Effector memory CD8-positive, alpha-beta T cell (primary cell): ENCODE measurements around the gene IFITM1.
A peak's percentile ranks its signal among the peaks of the same experiment; 100 is the strongest.
"Not testable (repeated sequence)": the region's sequence is repeated elsewhere in the genome, so short reads cannot be mapped to it uniquely, and the experiment has no call there.

Experiments
- ATAC-seq: fragments of 150-1000 bp; cut with Tn5 transposase; replicated peaks from 2 replicates; pipeline ENCODE4 v1.10.0; 2021; ENCODE audit warnings: mild to moderate bottlenecking, moderate library complexity
- DNase-seq, 3 experiments: peaks; one replicate each; pipeline ENCODE4 v3.0.0; 2021
- H3K27ac Mint-ChIP-seq, 2 donors: one replicate each; pipeline ENCODE4 v1.8.0; 2022; ENCODE audit warnings: mild to moderate bottlenecking in 2 of 2, mixed read lengths in 2 of 2, moderate library complexity in 2 of 2
- H3K27me3 Mint-ChIP-seq, 2 donors: one replicate each; pipeline ENCODE4 v1.8.0; 2022; ENCODE audit warnings: mixed read lengths in 2 of 2
- H3K36me3 Mint-ChIP-seq: one replicate; pipeline ENCODE4 v1.8.0; 2022; ENCODE audit warnings: mild to moderate bottlenecking, moderate library complexity, mixed read lengths; ENCODE audit not compliant: insufficient read depth
- H3K4me1 Mint-ChIP-seq, 2 donors: one replicate each; pipeline ENCODE4 v1.8.0; 2022; ENCODE audit warnings: low read depth in 2 of 2, mixed read lengths in 2 of 2
- H3K4me3 Mint-ChIP-seq, 2 donors: one replicate each; pipeline ENCODE4 v1.8.0; 2022; ENCODE audit warnings: mild to moderate bottlenecking in 2 of 2, mixed read lengths in 2 of 2, moderate library complexity in 2 of 2
- H3K9me3 Mint-ChIP-seq, 2 donors: one replicate each; pipeline ENCODE4 v1.8.0; 2022; ENCODE audit warnings: mixed read lengths in 2 of 2

IFITM1 gene

GRCh38 chr11:286977-287820 is 26.6 kb upstream of the IFITM1 start:
- peak in 1 of 3 experiments; percentile 45 for DNase-seq
- Mint-ChIP-seq H3K36me3 (peaks cover 44% of the 10 kb centered on the region), H3K27ac (peak overlapping the region; percentile 88 to 99), H3K4me1 (peaks cover 40 to 54% of the 10 kb centered on the region in 2 donors), H3K27me3 (peaks cover 3 to 10% of the 10 kb centered on the region in 2 donors), H3K4me3 (peak overlapping the region; percentile 97 to 99)
- ATAC-seq = peak; percentile 9
- H3K9me3 Mint-ChIP-seq = not testable (repeated sequence)

- peak; percentile 54 for ATAC-seq
- H3K27me3 Mint-ChIP-seq = peaks cover 0 to 3% of the 10 kb centered on the region in 2 donors
- peak overlapping the region; percentile 97 to 99 for H3K4me3 Mint-ChIP-seq
- H3K27ac Mint-ChIP-seq = peak overlapping the region; percentile 88 to 99
- peaks cover 32 to 47% of the 10 kb centered on the region in 2 donors for H3K4me1 Mint-ChIP-seq
- H3K9me3 Mint-ChIP-seq = no peaks in the 10 kb centered on the region
- peaks cover 48% of the 10 kb centered on the region for H3K36me3 Mint-ChIP-seq
- DNase-seq = no peak
Measured at GRCh38 chr11:287821-288477, 25.9 kb upstream of the IFITM1 start.

- peaks cover 31 to 42% of the 10 kb centered on the region in 2 donors for H3K4me1 Mint-ChIP-seq
- ATAC-seq (peak; percentile 52), DNase-seq (peak in 1 of 3 experiments; percentile 55)
- H3K27me3 Mint-ChIP-seq = no peaks in the 10 kb centered on the region
- H3K4me3 Mint-ChIP-seq = peak within 1 kb of the TSS; percentile 97 to 99
- H3K9me3 Mint-ChIP-seq = no peaks in the 10 kb centered on the region
- peaks cover 51% of the 10 kb centered on the region for H3K36me3 Mint-ChIP-seq
- H3K27ac Mint-ChIP-seq = peak within 1 kb of the TSS; percentile 90 to 99
Measured at GRCh38 chr11:288478-289397, 25.1 kb upstream of the IFITM1 start, which contains the start of gene PGGHG. PGGHG (plus strand) TSS chr11:289126; CDS start chr11:289817, 691 bp downstream.

GRCh38 chr11:289398-289711 is 24.5 kb upstream of the IFITM1 start:
- Mint-ChIP-seq H3K4me1 (peaks cover 31 to 41% of the 10 kb centered on the region in 2 donors), H3K4me3 (peak overlapping the region; percentile 79 to 80), H3K27ac (peak overlapping the region; percentile 81 to 90), H3K36me3 (peaks cover 56% of the 10 kb centered on the region), H3K9me3 (no peaks in the 10 kb centered on the region), H3K27me3 (no peaks in the 10 kb centered on the region)
- no peak for DNase-seq
- ATAC-seq = peak; percentile 39

- ATAC-seq = peak; percentile 26
- Mint-ChIP-seq H3K27ac (peak overlapping the region; percentile 81 to 90), H3K4me1 (peaks cover 31 to 41% of the 10 kb centered on the region in 2 donors), H3K4me3 (peak overlapping the region; percentile 79 to 80), H3K36me3 (peaks cover 56% of the 10 kb centered on the region), H3K9me3 (no peaks in the 10 kb centered on the region), H3K27me3 (no peaks in the 10 kb centered on the region)
- DNase-seq = peak in 1 of 3 experiments; percentile 52
Measured at GRCh38 chr11:289712-290620, 23.9 kb upstream of the IFITM1 start.

- ATAC-seq (no peak), DNase-seq (no peak)
- no peaks in the 10 kb centered on the region for H3K9me3 Mint-ChIP-seq
- H3K27ac Mint-ChIP-seq = peak overlapping the region; percentile 81 to 90
- H3K36me3 Mint-ChIP-seq = peaks cover 56% of the 10 kb centered on the region
- H3K4me1 Mint-ChIP-seq = peaks cover 31 to 34% of the 10 kb centered on the region in 2 donors
- H3K4me3 Mint-ChIP-seq = peak overlapping the region; percentile 79 to 80
- no peaks in the 10 kb centered on the region for H3K27me3 Mint-ChIP-seq
Measured at GRCh38 chr11:290621-291231, 23.1 kb upstream of the IFITM1 start.

GRCh38 chr11:291281-292210 is 22.3 kb upstream of the IFITM1 start:
- no peaks in the 10 kb centered on the region for H3K9me3 Mint-ChIP-seq
- H3K4me1 Mint-ChIP-seq = peaks cover 31 to 34% of the 10 kb centered on the region in 2 donors
- no peaks in the 10 kb centered on the region for H3K27me3 Mint-ChIP-seq
- DNase-seq = no peak
- no peak for ATAC-seq
- H3K27ac Mint-ChIP-seq = peak overlapping the region; percentile 4 to 81
- peak overlapping the region in 1 of 2 donors; percentile 80 for H3K4me3 Mint-ChIP-seq
- H3K36me3 Mint-ChIP-seq = peaks cover 52% of the 10 kb centered on the region

GRCh38 chr11:292211-293121 is 21.4 kb upstream of the IFITM1 start:
- Mint-ChIP-seq H3K4me1 (peaks cover 34% of the 10 kb centered on the region in 2 donors), H3K27ac (peak overlapping the region in 1 of 2 donors; percentile 46), H3K36me3 (peaks cover 46% of the 10 kb centered on the region), H3K27me3 (no peaks in the 10 kb centered on the region), H3K4me3 (no peak overlapping the region), H3K9me3 (no peaks in the 10 kb centered on the region)
- ATAC-seq (no peak), DNase-seq (no peak)

- no peak overlapping the region for H3K27ac Mint-ChIP-seq
- peaks cover 40% of the 10 kb centered on the region for H3K36me3 Mint-ChIP-seq
Measured at GRCh38 chr11:293271-293851, 20.5 kb upstream of the IFITM1 start.

GRCh38 chr11:293852-294661 is 19.8 kb upstream of the IFITM1 start:
- Mint-ChIP-seq H3K27me3 (no peaks in the 10 kb centered on the region), H3K4me1 (peaks cover 32 to 34% of the 10 kb centered on the region in 2 donors), H3K27ac (peak overlapping the region in 1 of 2 donors; percentile 29), H3K36me3 (peaks cover 40% of the 10 kb centered on the region), H3K4me3 (no peak overlapping the region), H3K9me3 (no peaks in the 10 kb centered on the region)
- no peak for ATAC-seq
- no peak for DNase-seq

More at GRCh38 chr11:293271-293851, 20.5 kb upstream of the IFITM1 start:
- no peak for DNase-seq
- peaks cover 32 to 34% of the 10 kb centered on the region in 2 donors for H3K4me1 Mint-ChIP-seq
- no peaks in the 10 kb centered on the region for H3K27me3 Mint-ChIP-seq
- H3K9me3 Mint-ChIP-seq = no peaks in the 10 kb centered on the region
- no peak for ATAC-seq
- no peak overlapping the region for H3K4me3 Mint-ChIP-seq
